Right lobe of liver (tissue), 4 donors: Measurements from ENCODE around the gene RASGRF2.

Experiments
- CTCF ChIP-seq, 4 donors: fragments of 200-600 bp in 3 of 4; fragments of 450-650 bp in 1 of 4; IDR thresholded peaks; one replicate each; pipeline versions ENCODE4 v1.5.1 to v1.8.0; 2016 to 2022; ENCODE audit warnings: antibody characterized with exemption in 4 of 4, mild to moderate bottlenecking in 2 of 4
- POLR2A ChIP-seq: fragments of 450-650 bp; IDR thresholded peaks from one replicate; pipeline ENCODE4 v1.6.1; 2017; ENCODE audit warnings: antibody characterized with exemption, mild to moderate bottlenecking
- donor health status: DM: no; HTN: no; CAD: no.
- donor health status: DM: no; HTN: no; CAD: no.
- donor health status: DM: no; HTN: yes; CAD: no.

DNA sequence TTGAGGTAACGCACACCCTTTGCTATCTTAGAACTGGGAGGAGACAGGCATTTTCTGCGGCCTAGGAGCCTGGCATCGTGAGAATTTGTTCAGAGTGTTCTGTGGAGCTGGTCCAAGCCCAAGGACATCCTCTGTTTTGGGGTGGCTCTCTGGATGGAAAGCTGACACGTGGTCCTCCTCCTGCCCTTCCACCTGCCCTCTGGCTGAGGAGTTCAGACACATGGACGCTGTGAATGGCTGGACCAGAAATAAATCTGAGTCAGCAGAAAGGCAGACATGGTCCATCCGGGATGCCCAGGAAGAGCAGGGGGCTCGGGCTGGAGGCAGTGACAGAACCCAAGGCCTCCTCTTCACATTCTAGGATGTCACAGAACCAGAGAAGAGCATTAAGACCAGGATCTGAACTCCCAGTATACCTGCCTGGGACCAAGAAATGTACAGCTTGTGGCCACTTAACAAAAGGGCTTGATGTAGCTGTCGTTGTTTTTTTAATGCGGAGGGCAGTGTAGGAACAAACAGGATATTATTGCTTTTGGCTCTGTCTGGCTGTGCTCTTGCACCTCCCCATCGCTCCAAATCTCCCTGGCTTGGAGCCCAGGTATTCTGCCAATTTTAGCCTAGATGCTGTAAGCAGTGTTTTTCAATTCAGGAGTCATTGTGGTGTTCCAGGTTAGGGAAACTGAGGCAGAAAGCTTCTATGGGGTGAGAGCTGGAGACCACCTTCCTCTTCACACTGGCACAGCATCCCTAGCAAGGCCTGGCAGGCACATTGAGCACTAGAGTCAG is 275.3 kb downstream of the RASGRF2 start:
- TF ChIP-seq CTCF (IDR thresholded peaks at IDR 0.05) (no peak), POLR2A (no peak)
